Peyer's patch (tissue), 4 donors: ENCODE measurements around the gene RTP3.

Experiments used
- POLR2A ChIP-seq, 2 donors: fragments of 450-650 bp; IDR thresholded peaks; one replicate each; pipeline ENCODE4 v1.5.1; 2017; ENCODE audit warnings: antibody characterized with exemption in 2 of 2, mild to moderate bottlenecking in 2 of 2, moderate library complexity in 2 of 2
- TF ChIP-seq, protein P1 (sequence below), 6 experiments: fragments of 450-650 bp in 4 of 6; fragments of 200-600 bp in 2 of 6; sonication (generic) in 1 of 6; IDR thresholded peaks; one replicate each; pipeline ENCODE4 v1.5.1; 2017 to 2019; ENCODE audit warnings: antibody characterized with exemption in 6 of 6, mild to moderate bottlenecking in 3 of 6, moderate library complexity in 1 of 6

DNA sequence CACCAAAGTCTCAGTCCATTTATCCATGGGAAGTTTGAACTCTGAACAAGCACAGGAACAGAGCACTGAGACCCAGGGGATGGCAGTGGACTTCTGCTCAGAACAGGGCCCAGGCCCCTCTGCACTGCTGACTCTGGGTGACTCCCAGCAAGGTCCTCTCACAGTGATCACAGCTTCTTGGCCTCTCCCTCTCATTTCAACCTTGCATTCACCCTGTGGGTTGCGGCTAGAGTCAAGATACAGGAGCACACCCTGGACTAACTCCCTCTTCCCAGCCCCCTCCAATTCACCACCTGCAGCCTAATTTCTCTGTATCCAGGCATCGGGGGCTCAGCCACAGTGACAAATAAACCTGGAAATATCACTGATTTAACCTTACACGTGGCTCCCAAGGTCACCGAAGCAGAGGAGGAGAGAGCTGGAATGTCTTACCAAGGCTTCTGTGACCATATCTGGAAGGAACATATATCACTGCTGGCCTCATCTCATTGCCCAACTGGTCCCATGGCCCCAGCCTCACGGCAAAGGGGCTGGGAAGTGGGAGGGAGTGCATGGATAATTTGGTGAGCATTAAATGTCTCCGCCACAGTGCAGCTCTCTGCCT is 1.2 kb downstream of the RTP3 start:
- TF ChIP-seq, protein P1, sequence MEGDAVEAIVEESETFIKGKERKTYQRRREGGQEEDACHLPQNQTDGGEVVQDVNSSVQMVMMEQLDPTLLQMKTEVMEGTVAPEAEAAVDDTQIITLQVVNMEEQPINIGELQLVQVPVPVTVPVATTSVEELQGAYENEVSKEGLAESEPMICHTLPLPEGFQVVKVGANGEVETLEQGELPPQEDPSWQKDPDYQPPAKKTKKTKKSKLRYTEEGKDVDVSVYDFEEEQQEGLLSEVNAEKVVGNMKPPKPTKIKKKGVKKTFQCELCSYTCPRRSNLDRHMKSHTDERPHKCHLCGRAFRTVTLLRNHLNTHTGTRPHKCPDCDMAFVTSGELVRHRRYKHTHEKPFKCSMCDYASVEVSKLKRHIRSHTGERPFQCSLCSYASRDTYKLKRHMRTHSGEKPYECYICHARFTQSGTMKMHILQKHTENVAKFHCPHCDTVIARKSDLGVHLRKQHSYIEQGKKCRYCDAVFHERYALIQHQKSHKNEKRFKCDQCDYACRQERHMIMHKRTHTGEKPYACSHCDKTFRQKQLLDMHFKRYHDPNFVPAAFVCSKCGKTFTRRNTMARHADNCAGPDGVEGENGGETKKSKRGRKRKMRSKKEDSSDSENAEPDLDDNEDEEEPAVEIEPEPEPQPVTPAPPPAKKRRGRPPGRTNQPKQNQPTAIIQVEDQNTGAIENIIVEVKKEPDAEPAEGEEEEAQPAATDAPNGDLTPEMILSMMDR (IDR thresholded peaks at IDR 0.05), result no peak
- no peak for TF ChIP-seq POLR2A (IDR thresholded peaks at IDR 0.05)
